Esophagus muscularis mucosa (tissue), 4 donors: ENCODE measurements around the gene EMID1. TPM values are rescaled to one million over a fixed set of nuclear protein-coding genes. Genes with fewer than 3 reads are reported as not detected.

Experiments used
- DNase-seq: peaks from one replicate; pipeline ENCODE4 v3.0.0-alpha.2; 2017; ENCODE audit errors: extremely low spot score
- H3K27ac ChIP-seq, 4 donors: fragments of 200-600 bp; sonication (generic); replicated peaks in 1 of 4; 1 replicate in 3 of 4; 2 replicates in 1 of 4; pipeline ENCODE4 v1.5.1; 2016 to 2019; ENCODE audit warnings: mild to moderate bottlenecking in 1 of 4
- H3K27me3 ChIP-seq, 4 donors: fragments of 200-600 bp; sonication (generic); one replicate each; pipeline versions ENCODE4 v1.5.1 to v1.6.0; 2016 to 2019
- H3K36me3 ChIP-seq, 4 donors: fragments of 200-600 bp; sonication (generic); one replicate each; pipeline ENCODE4 v1.5.1; 2016 to 2019
- H3K4me1 ChIP-seq, 4 donors: fragments of 200-600 bp; sonication (generic); one replicate each; pipeline ENCODE4 v1.5.1; 2016 to 2019
- H3K4me3 ChIP-seq, 4 donors: fragments of 200-600 bp; sonication (generic); 1 replicate in 2 of 4; 2 replicates in 2 of 4; pipeline ENCODE4 v1.5.1; 2016 to 2019; ENCODE audit warnings: mild to moderate bottlenecking in 4 of 4, moderate library complexity in 1 of 4
- H3K9me3 ChIP-seq, 4 donors: fragments of 200-600 bp; sonication (generic); 1 replicate in 3 of 4; 2 replicates in 1 of 4; pipeline ENCODE4 v1.5.1; 2016 to 2019
- EP300 ChIP-seq: sonication (generic); formaldehyde crosslinking; IDR thresholded peaks from one replicate; pipeline ENCODE4 v1.6.1; 2017; ENCODE audit warnings: antibody characterized with exemption
- POLR2A ChIP-seq: fragments of 450-650 bp; IDR thresholded peaks from one replicate; pipeline ENCODE4 v1.6.1; 2017; ENCODE audit warnings: antibody characterized with exemption, moderate library complexity, mild to moderate bottlenecking, low read depth
- POLR2AphosphoS5 ChIP-seq, 2 donors: sonication (generic); formaldehyde crosslinking; IDR thresholded peaks; one replicate each; pipeline ENCODE4 v1.6.1; 2017; ENCODE audit warnings: antibody characterized with exemption in 2 of 2
- WGBS: methylation state at CpG from one replicate; pipeline ENCODE4 v1.1.5; 2018; 5-methylcytosine and 5-hydroxymethylcytosine counted together
- intact Hi-C: fragments of 100-400 bp; cut with DNase I; formaldehyde crosslinking; loops from one replicate; pipeline ENCODE4 v1.15.1; 2023
- total RNA-seq, 4 donors: library from RNA; depleted of rRNA; stranded (reverse); fragments of >200 nt; gene quantifications; one replicate each; pipeline versions ENCODE4 v1.1.0 to v1.2.1, GENCODE V29; 2016
- TF ChIP-seq, protein P1 (sequence below), 3 experiments: fragments of 200-600 bp in 2 of 3; fragments of 450-650 bp in 1 of 3; sonication (generic) in 2 of 3; IDR thresholded peaks; one replicate each; pipeline ENCODE4 v1.5.1; 2017 to 2019; ENCODE audit warnings: antibody characterized with exemption in 3 of 3, mild to moderate bottlenecking in 2 of 3, moderate library complexity in 1 of 3

The EMID1 gene
- total RNA-seq, result 1 to 10 TPM in 2 of 4 donors, under 1 TPM in 2; 0.65 to 4.0 (median 0.93) TPM

DNA sequence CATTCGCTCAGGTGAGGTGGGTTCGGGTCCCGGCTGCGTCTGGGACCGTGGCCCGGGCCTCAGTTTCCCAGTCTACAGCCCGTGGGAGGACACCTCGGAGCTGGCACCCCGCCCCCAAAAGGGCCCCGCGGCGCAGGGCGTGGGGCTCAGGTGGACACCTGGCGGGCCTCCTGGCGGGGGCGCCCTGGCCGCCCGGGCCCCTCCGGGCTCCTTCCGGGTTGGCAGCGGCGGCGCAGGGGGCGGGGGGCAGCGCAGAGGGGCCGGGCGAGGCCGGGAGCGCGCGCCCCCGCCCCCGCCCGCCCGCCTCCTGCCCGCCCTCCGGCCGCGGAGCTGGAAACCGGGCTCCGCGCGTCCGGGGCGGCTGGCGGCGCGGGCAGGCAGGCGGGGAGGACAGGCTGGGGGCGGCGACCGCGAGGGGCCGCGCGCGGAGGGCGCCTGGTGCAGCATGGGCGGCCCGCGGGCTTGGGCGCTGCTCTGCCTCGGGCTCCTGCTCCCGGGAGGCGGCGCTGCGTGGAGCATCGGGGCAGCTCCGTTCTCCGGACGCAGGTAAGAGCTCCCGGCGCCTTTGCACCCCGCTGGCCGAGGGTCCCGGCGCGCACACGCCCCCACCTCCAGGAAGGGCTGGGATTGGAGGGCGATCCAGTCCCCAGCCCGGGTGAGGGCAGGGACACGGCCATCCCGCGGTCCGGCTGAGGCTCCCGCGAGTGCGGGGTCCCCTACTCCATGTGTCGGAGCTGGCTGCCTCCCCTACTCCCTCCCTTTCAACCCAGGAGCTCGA, at the start of gene EMID1:
EMID1 (plus strand) TSS at position 303 of the 778 bp plus-strand sequence; CDS start at position 446, 143 bp downstream.
- H3K9me3 ChIP-seq, result no peaks in the 10 kb centered on the region
- H3K27me3 ChIP-seq, result peaks cover 0 to 16% (median 9%) of the 10 kb centered on the region in 4 donors
- H3K27ac ChIP-seq, result no peak within 1 kb of the TSS
- 6% methylated on average over 6 of the region's 90 CpGs for WGBS
- no peak for DNase-seq
- intact Hi-C loops, result no loop called here
- no peak for TF ChIP-seq EP300
- TF ChIP-seq, protein P1, sequence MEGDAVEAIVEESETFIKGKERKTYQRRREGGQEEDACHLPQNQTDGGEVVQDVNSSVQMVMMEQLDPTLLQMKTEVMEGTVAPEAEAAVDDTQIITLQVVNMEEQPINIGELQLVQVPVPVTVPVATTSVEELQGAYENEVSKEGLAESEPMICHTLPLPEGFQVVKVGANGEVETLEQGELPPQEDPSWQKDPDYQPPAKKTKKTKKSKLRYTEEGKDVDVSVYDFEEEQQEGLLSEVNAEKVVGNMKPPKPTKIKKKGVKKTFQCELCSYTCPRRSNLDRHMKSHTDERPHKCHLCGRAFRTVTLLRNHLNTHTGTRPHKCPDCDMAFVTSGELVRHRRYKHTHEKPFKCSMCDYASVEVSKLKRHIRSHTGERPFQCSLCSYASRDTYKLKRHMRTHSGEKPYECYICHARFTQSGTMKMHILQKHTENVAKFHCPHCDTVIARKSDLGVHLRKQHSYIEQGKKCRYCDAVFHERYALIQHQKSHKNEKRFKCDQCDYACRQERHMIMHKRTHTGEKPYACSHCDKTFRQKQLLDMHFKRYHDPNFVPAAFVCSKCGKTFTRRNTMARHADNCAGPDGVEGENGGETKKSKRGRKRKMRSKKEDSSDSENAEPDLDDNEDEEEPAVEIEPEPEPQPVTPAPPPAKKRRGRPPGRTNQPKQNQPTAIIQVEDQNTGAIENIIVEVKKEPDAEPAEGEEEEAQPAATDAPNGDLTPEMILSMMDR (IDR thresholded peaks at IDR 0.05), result peak; percentile 18 to 32 (median 19)
- H3K4me1 ChIP-seq, result peaks cover 8 to 30% (median 20%) of the 10 kb centered on the region in 4 donors
- peak within 1 kb of the TSS; percentile 51 to 63 (median 55) for H3K4me3 ChIP-seq
- no peaks in the 10 kb centered on the region for H3K36me3 ChIP-seq

DNA sequence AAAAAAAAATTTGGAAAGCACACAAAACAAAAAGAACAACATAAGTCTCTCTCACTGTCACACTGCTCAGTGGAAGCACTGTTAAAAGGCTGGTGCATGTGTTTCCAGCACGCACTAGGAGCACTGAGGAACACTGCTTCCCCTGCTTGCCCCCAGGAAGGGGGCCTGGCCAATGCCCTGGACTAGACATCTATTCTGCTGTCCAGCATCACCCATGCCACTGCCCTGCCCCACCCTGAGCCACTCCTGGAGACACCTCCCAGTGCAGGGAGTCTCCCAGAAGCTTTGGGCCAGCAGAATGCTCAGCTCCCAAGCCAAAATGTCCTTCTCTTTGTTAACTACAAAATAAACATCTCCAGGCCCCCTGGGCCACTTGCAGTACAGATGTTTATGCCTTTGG, 49.7 kb upstream of the EMID1 start:
- Histone ChIP-seq H3K36me3 (no peaks in the 10 kb centered on the region), H3K4me3 (no peak overlapping the region), H3K4me1 (peaks cover 6 to 33% (median 29%) of the 10 kb centered on the region in 4 donors), H3K27ac (no peak overlapping the region), H3K27me3 (peaks cover 0 to 9% (median 0%) of the 10 kb centered on the region in 4 donors), H3K9me3 (no peaks in the 10 kb centered on the region)
- WGBS, result 100% methylated on average over 1 of the region's 1 CpG
- TF ChIP-seq POLR2AphosphoS5 (IDR thresholded peaks at IDR 0.05) (no peak), POLR2A (no peak), EP300 (no peak)
- intact Hi-C loops, result loop anchor here (5.0 to 10.0 kb wide), 2 partner anchors 91 to 301 kb away; no protein-coding TSS in a partner anchor
- DNase-seq, result no peak

DNA sequence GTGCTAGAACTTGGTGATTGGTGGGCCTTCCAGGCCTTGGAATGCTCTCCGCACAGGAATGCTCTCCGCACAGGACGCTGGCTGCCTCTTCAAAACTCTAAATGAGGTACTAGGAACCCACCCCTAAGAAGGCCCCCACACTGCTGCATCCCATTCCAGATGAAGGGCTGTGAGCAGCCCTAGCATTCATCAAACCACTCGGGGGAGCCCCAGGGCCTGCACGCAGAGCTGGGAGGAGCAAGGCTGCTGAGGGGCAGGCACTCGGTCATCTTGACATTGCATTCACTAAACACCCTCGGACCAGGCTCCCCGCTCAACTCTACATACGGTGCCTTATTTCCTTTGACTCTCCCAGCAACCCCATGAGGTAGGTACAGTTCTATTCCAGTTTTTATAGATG, 49.2 kb upstream of the EMID1 start:
- Histone ChIP-seq H3K9me3 (no peaks in the 10 kb centered on the region), H3K4me3 (no peak overlapping the region), H3K4me1 (peaks cover 6 to 31% (median 27%) of the 10 kb centered on the region in 4 donors), H3K36me3 (no peaks in the 10 kb centered on the region), H3K27ac (no peak overlapping the region), H3K27me3 (peaks cover 0 to 9% (median 0%) of the 10 kb centered on the region in 4 donors)
- DNase-seq, result no peak
- WGBS, result 69% methylated on average over 8 of the region's 9 CpGs
- TF ChIP-seq, protein P1 (IDR thresholded peaks at IDR 0.05), result no peak
- no peak for TF ChIP-seq POLR2A
- TF ChIP-seq POLR2AphosphoS5 (IDR thresholded peaks at IDR 0.05), result no peak
- TF ChIP-seq EP300, result no peak
- intact Hi-C loops, result loop anchor here (5.0 to 10.0 kb wide), 2 partner anchors 91 to 302 kb away; no protein-coding TSS in a partner anchor

DNA sequence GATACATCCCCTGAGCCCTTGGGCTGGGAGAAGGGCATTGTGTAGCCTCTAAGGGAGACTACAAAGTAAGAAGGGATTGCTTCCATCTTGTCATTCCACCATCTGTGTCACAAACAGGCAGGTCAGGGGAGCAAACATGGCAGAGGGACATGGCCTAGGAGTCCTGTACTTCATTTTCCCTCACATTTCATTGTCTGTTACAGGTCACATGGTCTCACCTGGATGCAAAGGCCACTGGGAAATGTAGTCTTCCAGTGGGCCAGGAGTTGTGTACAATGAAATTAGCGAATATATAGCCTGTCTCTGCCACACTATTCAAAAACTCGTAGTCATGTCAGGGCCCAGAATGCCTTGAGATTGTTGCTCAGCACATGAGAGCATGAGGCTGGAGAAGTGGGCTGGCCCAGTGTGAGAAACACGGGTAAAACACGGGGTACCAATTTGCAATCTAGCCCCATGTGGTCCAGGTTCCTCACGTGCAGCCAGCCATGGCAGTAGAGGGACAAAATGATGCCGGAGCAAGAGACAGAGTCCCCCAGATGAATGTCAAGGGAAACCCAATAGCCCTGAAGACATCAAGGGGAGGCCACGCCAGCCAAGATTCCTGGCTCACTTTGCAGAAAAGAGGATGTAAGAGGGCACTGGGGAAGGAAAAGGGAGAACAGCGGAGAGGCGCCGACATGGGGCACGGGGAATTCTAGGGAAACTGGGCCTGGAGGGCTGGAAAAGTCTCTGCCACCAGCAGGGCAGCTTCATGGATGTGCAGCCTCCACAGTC, 47.7 kb upstream of the EMID1 start:
- TF ChIP-seq EP300, result no peak
- TF ChIP-seq POLR2AphosphoS5 (IDR thresholded peaks at IDR 0.05), result no peak
- TF ChIP-seq, protein P1 (IDR thresholded peaks at IDR 0.05), result no peak
- TF ChIP-seq POLR2A, result no peak
- no peak for DNase-seq
- no peaks in the 10 kb centered on the region for H3K9me3 ChIP-seq
- peaks cover 0 to 9% (median 0%) of the 10 kb centered on the region in 4 donors for H3K27me3 ChIP-seq
- intact Hi-C loops, result loop anchor here (5.0 to 10.0 kb wide), 2 partner anchors 89 to 303 kb away; no protein-coding TSS in a partner anchor
- no peaks in the 10 kb centered on the region for H3K36me3 ChIP-seq
- 92% methylated on average over 11 of the region's 11 CpGs for WGBS
- H3K4me3 ChIP-seq, result no peak overlapping the region
- H3K4me1 ChIP-seq, result peaks cover 6 to 18% (median 12%) of the 10 kb centered on the region in 4 donors
- H3K27ac ChIP-seq, result no peak overlapping the region

GRCh38 chr22:29158546-29158945, 47.1 kb upstream of the EMID1 start:
- no peaks in the 10 kb centered on the region for H3K36me3 ChIP-seq
- intact Hi-C loops, result loop anchor here (5.0 to 10.0 kb wide), 2 partner anchors 89 to 304 kb away; no protein-coding TSS in a partner anchor
- DNase-seq, result no peak
- TF ChIP-seq POLR2A, result no peak
- no peak for TF ChIP-seq EP300
- TF ChIP-seq POLR2AphosphoS5 (IDR thresholded peaks at IDR 0.05), result no peak
- TF ChIP-seq, protein P1 (IDR thresholded peaks at IDR 0.05), result no peak
- H3K27ac ChIP-seq, result no peak overlapping the region
- peaks cover 0 to 9% (median 0%) of the 10 kb centered on the region in 4 donors for H3K27me3 ChIP-seq
- H3K4me1 ChIP-seq, result peaks cover 6 to 13% (median 11%) of the 10 kb centered on the region in 4 donors
- no peaks in the 10 kb centered on the region for H3K9me3 ChIP-seq
- WGBS, result 89% methylated on average over 5 of the region's 5 CpGs
- no peak overlapping the region for H3K4me3 ChIP-seq
